ENCODE measurements around the gene MALSU1.
"Not testable (repeated sequence)": the region's sequence is repeated elsewhere in the genome, so short reads cannot be mapped to it uniquely, and the experiment has no call there.

Gene MALSU1

DNA sequence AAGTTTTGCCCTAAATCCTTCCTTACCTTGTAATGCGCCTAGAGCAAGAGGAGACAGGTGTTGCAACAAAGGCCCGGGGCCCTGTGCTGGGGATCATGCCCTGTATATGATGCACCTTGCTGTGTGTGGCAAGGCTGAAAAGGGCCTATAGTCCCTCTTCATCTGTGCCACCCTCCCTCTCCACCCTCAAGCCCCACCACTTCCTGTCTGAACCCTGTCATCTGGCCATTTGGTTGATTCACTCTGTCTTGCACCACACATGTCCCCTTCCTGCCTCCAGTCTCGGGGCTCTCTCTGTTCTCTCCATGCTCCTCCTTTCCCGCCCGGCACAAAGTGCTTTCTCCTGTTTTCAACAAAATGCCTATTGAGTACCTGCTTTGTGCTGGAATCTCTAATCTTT, 11.5 kb upstream of the MALSU1 start:
- no peak for DNase-seq

DNA sequence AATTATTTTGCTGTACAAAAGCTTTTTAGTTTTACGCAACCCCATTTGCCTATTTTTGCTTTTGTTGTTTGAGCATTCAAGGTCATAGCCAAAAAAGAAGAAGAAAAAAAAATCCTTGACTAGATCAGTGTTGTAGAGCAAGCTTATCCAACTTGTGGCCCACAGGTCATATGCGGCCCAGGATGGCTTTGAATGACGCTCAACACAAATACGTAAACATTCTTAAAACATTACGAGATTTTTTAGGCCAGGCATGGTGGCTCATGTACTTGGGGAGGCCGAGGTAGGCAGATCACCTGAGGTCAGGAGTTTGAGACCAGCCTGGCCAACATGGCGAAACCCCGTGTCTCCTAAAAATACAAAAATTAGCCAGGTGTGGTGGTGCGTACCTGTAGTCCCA, 8.1 kb upstream of the MALSU1 start:
- DNase-seq = no peak

DNA sequence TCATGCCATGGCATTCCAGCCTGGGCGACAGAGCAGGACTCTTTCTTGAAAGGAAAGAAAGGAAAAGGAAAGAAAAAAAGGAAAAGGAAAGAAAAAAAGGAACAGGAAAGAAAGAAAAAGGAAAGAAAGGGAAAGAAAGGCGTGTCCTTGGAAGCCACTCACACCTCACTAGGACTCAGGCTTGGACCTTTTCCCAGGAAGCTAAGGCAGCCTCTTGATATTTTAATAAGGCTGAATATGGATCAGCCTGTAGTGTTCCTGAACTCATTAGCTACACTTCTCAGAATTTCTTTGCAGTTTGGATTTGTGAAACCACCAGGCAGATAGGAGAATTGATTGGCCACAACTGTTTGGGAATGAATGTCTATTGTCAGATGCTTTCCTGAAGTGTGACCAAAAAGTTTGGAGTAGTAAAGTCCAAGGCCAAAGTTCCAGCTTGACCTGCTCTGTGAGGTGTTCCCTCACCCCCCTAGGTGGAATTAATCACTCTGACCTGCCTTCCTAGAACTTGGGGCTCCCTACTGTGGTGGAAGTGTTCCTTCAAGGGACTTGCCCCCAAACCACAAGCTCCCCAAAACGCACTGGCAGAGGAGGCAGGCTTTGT, 7.1 kb upstream of the MALSU1 start:
- DNase-seq = no peak

DNA sequence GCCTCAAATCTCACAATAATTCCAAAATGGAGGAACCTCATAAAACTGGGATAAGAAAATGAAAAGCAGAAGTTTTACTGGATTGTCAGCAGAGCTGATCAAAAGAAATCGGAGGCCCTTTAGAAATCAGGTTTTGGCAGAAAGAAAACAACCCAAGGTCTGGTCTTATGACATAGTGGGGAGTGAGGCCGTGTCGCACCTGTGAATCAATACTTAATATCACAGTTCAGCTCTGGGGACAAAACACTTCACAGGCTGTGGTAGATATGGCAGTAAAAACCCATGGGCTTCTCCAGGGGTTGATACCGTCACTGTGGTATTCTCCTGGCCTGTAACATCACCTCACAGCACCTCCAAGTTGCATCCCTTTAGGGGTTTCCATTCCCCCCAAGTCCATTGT, 6.5 kb upstream of the MALSU1 start:
- no peak for DNase-seq

DNA sequence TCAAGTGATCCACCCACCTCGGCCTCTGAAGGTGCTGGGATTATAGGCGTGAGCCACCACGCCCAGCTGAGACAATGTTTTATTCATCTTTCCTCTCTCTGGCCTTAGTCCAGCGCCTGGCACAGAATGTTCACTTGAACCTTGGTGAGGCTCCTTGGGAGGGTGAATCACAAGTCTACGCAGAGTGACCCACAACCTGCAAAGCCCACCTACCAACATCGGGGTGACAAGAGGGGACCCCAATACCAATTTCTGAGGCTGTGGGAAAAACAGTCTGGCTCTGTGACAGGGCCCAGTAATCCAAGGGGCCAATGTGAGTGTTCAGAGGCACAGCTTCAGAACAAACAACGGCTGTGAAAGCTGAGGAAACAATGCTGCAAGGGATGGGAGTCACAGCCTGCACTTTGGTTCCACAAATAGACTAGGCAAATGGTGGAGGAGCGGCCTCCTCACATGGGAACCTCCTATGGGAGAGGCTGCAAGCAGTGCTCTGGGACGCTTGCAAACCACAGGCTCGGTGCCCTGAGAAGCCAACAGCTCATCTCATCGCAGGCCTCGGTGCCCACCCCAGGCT, 5.6 kb upstream of the MALSU1 start:
- DNase-seq = no peak

- DNase-seq = no peak
Observed at GRCh38 chr7:23294549-23295400, 4.4 kb upstream of the MALSU1 start.

- no peak for DNase-seq
Observed at GRCh38 chr7:23295401-23295697, 3.8 kb upstream of the MALSU1 start.

GRCh38 chr7:23298141-23298881, 828 bp upstream of the MALSU1 start:
- DNase-seq = no peak

GRCh38 chr7:23299770-23300300, 696 bp downstream of the MALSU1 start:
- DNase-seq = no peak

DNA sequence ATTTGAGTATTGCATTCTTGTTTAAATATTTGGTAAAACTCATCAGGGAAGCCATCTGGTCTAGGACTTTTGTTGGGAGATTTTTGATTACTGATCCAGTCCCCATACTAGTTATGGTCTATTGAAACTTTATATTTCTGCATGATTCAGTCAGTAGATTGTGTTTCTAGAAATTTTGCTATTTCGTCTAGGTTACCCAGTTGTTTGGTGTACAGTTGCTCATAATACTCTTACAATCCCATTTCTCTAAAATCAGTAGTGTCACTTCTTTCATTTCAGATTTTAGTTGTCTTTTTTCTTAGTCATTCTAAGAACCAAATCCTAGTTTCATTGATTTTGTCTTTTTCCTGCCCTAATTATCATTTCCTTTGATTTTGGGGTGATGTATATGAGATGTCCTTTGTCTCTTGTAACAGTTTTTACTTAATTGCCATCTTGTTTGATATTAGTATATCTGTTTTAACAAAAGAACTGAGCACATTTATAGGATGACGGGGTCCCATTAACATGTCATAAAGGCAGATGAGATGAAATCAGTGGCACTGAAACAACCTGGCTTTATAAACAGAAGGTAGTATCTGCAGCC, 7.9 kb downstream of the MALSU1 start:
- DNase-seq = no peak

GRCh38 chr7:23308754-23309153, 9.6 kb downstream of the MALSU1 start:
- DNase-seq = no peak

DNA sequence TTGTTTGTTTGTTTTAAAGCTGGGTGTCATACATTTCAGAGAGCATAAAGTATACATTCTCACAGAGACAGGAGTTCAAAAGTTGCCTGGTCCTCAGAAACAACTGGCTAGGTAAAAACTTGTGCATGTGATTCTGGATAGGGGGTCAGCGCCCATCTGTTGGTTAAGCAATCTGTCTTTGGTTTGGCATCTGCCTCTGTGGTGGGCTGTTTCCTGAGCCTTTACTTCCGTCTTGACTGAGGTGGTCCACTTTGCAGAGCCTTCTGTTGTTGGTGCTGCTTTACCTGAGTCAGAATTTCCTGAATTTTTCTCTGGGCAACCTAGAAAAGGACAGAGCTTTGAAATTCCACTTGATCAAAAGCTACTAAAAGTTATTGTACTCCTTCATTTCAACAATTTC, 13.0 kb downstream of the MALSU1 start:
- DNase-seq = not testable (repeated sequence)

DNA sequence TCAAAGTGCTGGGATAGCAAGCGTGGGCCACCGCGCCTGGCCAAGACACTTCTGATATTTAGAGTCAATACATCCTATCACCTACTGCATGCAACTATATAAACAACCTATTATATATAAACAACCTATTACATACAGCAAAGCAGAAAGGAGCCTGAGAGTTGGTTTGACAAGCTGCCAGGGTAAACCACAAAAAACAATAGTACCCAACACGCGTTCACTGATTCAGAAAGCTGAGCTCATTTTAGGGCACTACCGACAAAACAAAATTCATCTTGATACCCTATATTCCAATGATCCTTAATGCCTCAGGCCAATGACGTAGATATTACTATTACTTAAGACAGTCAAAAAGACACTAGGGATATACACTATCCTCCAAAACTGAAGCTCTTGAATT, 16.2 kb downstream of the MALSU1 start:
- no peak for DNase-seq

DNA sequence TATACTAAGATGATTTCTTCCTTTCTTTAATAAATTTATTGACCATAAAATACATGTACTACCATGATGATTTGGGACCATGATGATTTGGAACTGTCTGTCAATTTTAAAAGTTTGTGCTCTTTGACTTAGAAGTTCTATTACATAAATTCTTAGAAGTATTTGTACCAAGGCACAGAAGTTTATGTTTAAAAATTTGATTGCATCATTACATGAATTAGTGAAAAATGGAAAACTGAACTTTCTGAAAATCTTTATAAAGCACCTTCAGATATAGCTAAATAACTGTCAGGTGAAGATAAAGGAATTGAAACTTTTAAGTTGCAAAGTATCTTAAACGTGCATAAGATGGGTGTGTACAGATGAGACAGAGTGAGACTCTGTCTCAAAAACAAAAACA, 32.0 kb downstream of the MALSU1 start:
- DNase-seq = no peak

DNA sequence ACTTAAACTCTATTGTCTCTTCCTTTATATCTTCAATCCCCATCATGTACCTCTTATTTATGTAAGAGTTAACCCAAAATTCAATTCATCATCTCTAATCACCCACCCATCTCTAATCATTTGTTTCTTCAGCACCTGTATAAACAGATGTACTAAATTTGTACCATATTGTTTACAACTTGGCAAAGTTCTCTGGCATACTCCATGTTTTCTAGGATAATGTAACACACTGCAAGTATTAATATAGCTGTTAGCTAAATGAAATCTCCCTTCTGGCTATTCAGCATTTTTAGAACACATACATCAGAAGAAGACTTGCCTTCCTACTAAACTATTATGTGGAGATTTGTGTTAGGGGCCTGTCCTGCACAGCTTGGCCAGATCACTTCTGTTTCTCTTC, 33.1 kb downstream of the MALSU1 start:
- no peak for DNase-seq

GRCh38 chr7:23332910-23333612, 33.9 kb downstream of the MALSU1 start:
- DNase-seq = no peak

DNA sequence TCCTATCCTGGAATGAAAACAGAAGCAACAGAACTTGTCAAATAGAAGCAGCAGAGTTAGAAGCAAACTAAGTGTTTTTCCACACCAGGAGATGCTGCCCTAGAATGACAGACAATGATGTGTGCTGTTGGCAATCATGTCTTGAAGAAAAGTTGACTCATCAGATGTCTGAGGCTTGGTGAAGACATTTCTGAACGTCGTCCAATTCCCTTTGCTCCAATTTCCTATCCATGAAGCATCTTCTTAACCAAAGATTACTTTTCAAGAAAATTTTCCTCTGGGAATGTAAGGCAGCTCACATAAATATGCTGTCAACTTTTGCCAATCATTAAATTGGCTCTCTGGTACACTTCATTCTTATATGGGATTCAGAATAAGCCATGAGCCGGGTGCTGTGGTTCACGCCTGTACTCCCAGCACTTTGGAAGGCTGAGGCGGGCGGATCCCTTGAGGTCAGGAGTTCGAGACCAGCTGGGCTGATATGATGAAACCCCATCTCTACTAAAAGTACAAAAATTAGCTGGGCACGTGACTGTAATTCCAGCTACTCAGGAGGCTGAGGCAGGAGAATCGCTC, 34.6 kb downstream of the MALSU1 start:
- DNase-seq = no peak

- no peak for DNase-seq
Observed at GRCh38 chr7:23334482-23335056, 35.4 kb downstream of the MALSU1 start.

DNA sequence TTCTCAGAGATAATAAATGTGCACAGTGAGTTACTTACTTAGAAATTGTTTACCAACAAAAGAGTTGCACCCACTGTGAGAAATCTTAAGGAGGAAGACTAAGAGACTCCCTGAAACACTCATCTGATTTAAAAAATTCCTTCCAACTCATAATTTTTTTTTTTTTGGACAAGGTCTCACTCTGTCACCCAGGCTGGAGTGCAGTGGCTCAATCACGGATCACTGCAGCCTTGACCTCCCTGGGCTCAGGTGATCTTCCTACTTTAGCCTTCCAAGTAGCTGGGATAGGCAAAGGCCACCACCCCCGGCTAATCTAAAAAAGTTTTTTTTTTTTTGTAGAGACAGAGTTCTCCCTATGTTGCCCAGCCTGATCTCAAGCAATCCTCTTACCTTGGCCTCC, 36.0 kb downstream of the MALSU1 start:
- DNase-seq = no peak

DNA sequence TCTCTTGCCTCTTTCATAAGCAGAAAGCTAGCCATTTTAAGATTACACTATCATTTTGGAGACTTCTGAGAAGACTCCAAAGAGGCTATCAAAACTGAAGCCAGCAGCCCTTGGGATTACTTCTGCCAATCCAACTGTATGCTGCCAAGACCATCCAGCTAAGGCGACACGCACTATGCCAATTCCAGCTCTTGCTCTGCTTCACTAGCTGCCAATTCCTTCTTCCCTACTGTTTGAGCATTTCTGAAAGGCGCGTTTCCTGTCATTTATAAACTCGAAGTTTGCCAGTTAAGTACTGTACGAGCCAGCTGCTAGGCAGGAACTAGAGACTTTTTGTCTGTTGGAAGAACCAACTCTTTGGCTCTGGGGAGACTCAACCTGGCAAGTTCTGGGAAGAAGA, 36.5 kb downstream of the MALSU1 start:
- DNase-seq = no peak

GRCh38 chr7:23336086-23336485, 36.9 kb downstream of the MALSU1 start:
- DNase-seq = no peak

- no peak for DNase-seq
Observed at GRCh38 chr7:23336799-23337283, 37.7 kb downstream of the MALSU1 start.

Measured in NCI-H2171 (cell line).